HepG2 (cell line): ENCODE measurements around the gene NLRC3. TPM values are rescaled to one million over a fixed set of nuclear protein-coding genes. Genes with fewer than 3 reads are reported as not detected.
"Not testable (repeated sequence)": the region's sequence is repeated elsewhere in the genome, so short reads cannot be mapped to it uniquely, and the experiment has no call there.

Source experiments
- ATAC-seq: fragments of 200-7000 bp; cut with Tn5 transposase; 3 replicates; pipeline ENCODE4 v1.9.1; 2020; ENCODE audit warnings: mild to moderate bottlenecking, moderate library complexity
- BruUV-seq: library from RNA; stranded (reverse); fragments of 400-500 nt; replicated peaks from 2 replicates; lab custom pipeline; 2021; lab: Mats Ljungman, UMichigan
- CTCF ChIA-PET: fragments of 300-600 bp; formaldehyde crosslinking; extraction: SDS; loops from one replicate; lab custom pipeline; 2021; ENCODE audit warnings: low total read pairs, inconsistent platforms, low intra/inter-chr PET ratio; lab: Yijun Ruan, JAX
- POLR2A ChIA-PET: fragments of 350-600 bp; sonication (Branson Sonifier 250); formaldehyde crosslinking; loops from one replicate; lab custom pipeline; 2020; ENCODE audit warnings: antibody characterized with exemption, inconsistent platforms; lab: Yijun Ruan, JAX
- DNase-seq: peaks from one replicate; pipeline ENCODE4 v3.0.0-alpha.2; 2015; ENCODE audit warnings: low spot score
- FAIRE-seq: peaks from 3 replicates; lab custom pipeline; 2011; peaks lifted over from hg19 to GRCh38; lab: Jason Lieb, UNC
- H2AFZ ChIP-seq: one replicate; pipeline ENCODE4 v1.6.1; 2011; ENCODE audit warnings: low read length, inconsistent platforms
- H3K27ac ChIP-seq: fragments of 300-600 bp; 3 replicates; pipeline ENCODE4 v1.8.0; 2011; ENCODE audit warnings: mixed run types, mild to moderate bottlenecking, mixed read lengths, low read length, inconsistent platforms; ENCODE audit not compliant: insufficient read depth; ENCODE audit errors: extremely low read length
- H3K27me3 ChIP-seq, 2 experiments: fragments of 200-600 bp in 1 of 2; 2 replicates in 1 of 2; 3 replicates in 1 of 2; pipeline versions ENCODE4 v1.6.0 to v1.8.0; 2011; ENCODE audit warnings: low read length in 2 of 2, mild to moderate bottlenecking in 2 of 2, moderate library complexity in 2 of 2, inconsistent platforms in 1 of 2; ENCODE audit not compliant: insufficient read depth in 2 of 2, control insufficient read depth in 1 of 2
- H3K36me3 ChIP-seq, 2 experiments: fragments of 200-600 bp in 1 of 2; replicated peaks in 1 of 2; 2 replicates in 1 of 2; 3 replicates in 1 of 2; pipeline versions ENCODE4 v1.5.1 to v1.8.0; 2011; ENCODE audit warnings: low read length in 2 of 2, inconsistent platforms in 1 of 2; ENCODE audit not compliant: insufficient read depth in 2 of 2, control insufficient read depth in 1 of 2
- H3K4me1 ChIP-seq: 2 replicates; pipeline ENCODE4 v1.5.1; 2012; ENCODE audit warnings: low read length, inconsistent platforms; ENCODE audit not compliant: insufficient read depth
- H3K4me2 ChIP-seq: 2 replicates; pipeline ENCODE4 v1.6.0; 2011; ENCODE audit warnings: low read depth, low read length, inconsistent platforms
- H3K4me3 ChIP-seq, 3 experiments: fragments of 200-600 bp in 1 of 3; sonication (generic), shearing (Covaris generic) in 1 of 3; replicated peaks in 1 of 3; 2 replicates each; pipeline ENCODE4 v1.5.1; 2011 to 2016; ENCODE audit warnings: low read length in 3 of 3, inconsistent platforms in 2 of 3, low read depth in 2 of 3, mild to moderate bottlenecking in 2 of 3, control low read depth in 1 of 3, mixed read lengths in 1 of 3; ENCODE audit not compliant: insufficient read depth in 1 of 3
- H3K79me2 ChIP-seq: one replicate; pipeline ENCODE4 v1.6.1; 2011; ENCODE audit warnings: low read length, inconsistent platforms; ENCODE audit not compliant: insufficient read depth
- H3K9ac ChIP-seq: 2 replicates; pipeline ENCODE4 v1.6.0; 2011; ENCODE audit warnings: mild to moderate bottlenecking, low read depth, low read length, inconsistent platforms; ENCODE audit not compliant: insufficient read depth
- H3K9me3 ChIP-seq: 2 replicates; pipeline ENCODE4 v1.5.1; 2012; ENCODE audit warnings: mild to moderate bottlenecking, low read length
- H4K20me1 ChIP-seq: 2 replicates; pipeline ENCODE4 v1.6.0; 2011; ENCODE audit warnings: inconsistent platforms, mild to moderate bottlenecking, low read length, moderate library complexity; ENCODE audit not compliant: insufficient read depth
- CTCF ChIP-seq: sonication (generic); formaldehyde crosslinking; IDR thresholded peaks from 2 replicates; pipeline ENCODE4 v1.5.0; 2020; ENCODE audit warnings: mild to moderate bottlenecking, missing genetic modification reagents, moderate library complexity
- RAD21 ChIP-seq: fragments of 450-650 bp; formaldehyde crosslinking; IDR thresholded peaks from 2 replicates; pipeline ENCODE4 v1.5.0; 2020; ENCODE audit warnings: mild to moderate bottlenecking
- SMC3 ChIP-seq: IDR thresholded peaks from 2 replicates; pipeline ENCODE4 v1.6.1; 2011; ENCODE audit warnings: low read length, improper control_type of control experiment
- STAG1 ChIP-seq: sonication (generic); formaldehyde crosslinking; IDR thresholded peaks from 2 replicates; pipeline ENCODE4 v1.4.0; 2020; ENCODE audit warnings: missing genetic modification reagents
- ZBTB33 ChIP-seq: sonication (generic); formaldehyde crosslinking; IDR thresholded peaks from 2 replicates; pipeline ENCODE4 v1.4.0; 2020; ENCODE audit warnings: missing genetic modification reagents
- ZNF275 ChIP-seq: sonication (generic); formaldehyde crosslinking; IDR thresholded peaks from 2 replicates; pipeline ENCODE4 v1.8.0; 2022; ENCODE audit warnings: missing genetic modification reagents, mild to moderate bottlenecking, inconsistent platforms, borderline replicate concordance
- ZNF549 ChIP-seq: sonication (generic); formaldehyde crosslinking; IDR thresholded peaks from 2 replicates; pipeline ENCODE4 v1.5.0; 2020; ENCODE audit warnings: missing genetic modification reagents
- WGBS: methylation state at CpG from one replicate; pipeline ENCODE4 v1.1.6; 2017; ENCODE audit warnings: low lambda C conversion rate; 5-methylcytosine and 5-hydroxymethylcytosine counted together
- in situ Hi-C: cut with HindIII; loops from 2 replicates; pipeline ENCODE4 v1.10.0; 2017; ENCODE audit warnings: low pct_unique_long_range_greater_than_20kb; ENCODE audit not compliant: extremely low pct_ligation_motif_present
- intact Hi-C: fragments of 100-400 bp; cut with micrococcal nuclease; formaldehyde crosslinking; loops from one replicate; pipeline ENCODE4 v1.10.0; 2022; ENCODE audit not compliant: unreplicated experiment
- polyA plus RNA-seq, 8 experiments: library from polyadenylated mRNA; depleted of rRNA in 3 of 8; stranded (reverse) in 7 of 8; unstranded in 1 of 8; fragments of >200 nt; fragmentation: Illumina TruSeq in 4 of 8; extraction: Trizol in 4 of 8; gene quantifications; 2 replicates each; pipeline versions ENCODE4 v1.2.1 to v1.2.3, GENCODE V29; 2011 to 2016; ENCODE audit warnings: low read depth in 4 of 8, missing spikeins in 1 of 8, mixed read lengths in 1 of 8; ENCODE audit not compliant: insufficient read depth in 1 of 8
- total RNA-seq, 5 experiments: library from RNA; depleted of rRNA; stranded (reverse); fragments of >200 nt; fragmentation: Illumina TruSeq; extraction: Trizol; gene quantifications; 2 replicates each; pipeline ENCODE4 v1.2.3, GENCODE V29; 2016; ENCODE audit warnings: low read depth in 1 of 5

The NLRC3 gene
- total and polyA plus RNA-seq, 2 of the 13 experiments (the other 11 are each of a cell fraction or from before 2014, with no cell fraction given), result not detected

- TF ChIP-seq ZNF275 (CRISPR knock-in tag) (no peak), ZNF549 (CRISPR knock-in tag) (no peak)
These were observed 48.8 kb downstream of the NLRC3 start (continued) for GRCh38 chr16:3528406-3528805.

GRCh38 chr16:3527216-3527829 lies 49.9 kb downstream of the NLRC3 start:
- BruUV-seq, CTCF ChIA-PET, intact Hi-C loops: not testable (repeated sequence)

More at GRCh38 chr16:3527216-3527829, 49.9 kb downstream of the NLRC3 start:
- DNase-seq (peak; percentile 48), FAIRE-seq (peak; percentile 32)
- ATAC-seq, H3K4me3 ChIP-seq, H3K27ac ChIP-seq, in situ Hi-C loops, H3K9me3 ChIP-seq: not testable (repeated sequence)
- peaks cover 10% of the 10 kb centered on the region for H3K4me1 ChIP-seq
- 80% methylated on average over 12 of the region's 12 CpGs for WGBS
- TF ChIP-seq RAD21 (CRISPR knock-in tag) (peak; percentile 68; the same call in 1 of the 2 replicates), SMC3 (peak; percentile 27; the same call in 1 of the 2 replicates), CTCF (CRISPR knock-in tag) (peak; percentile 73), STAG1 (peak; percentile 73), ZBTB33 (CRISPR knock-in tag) (peak; percentile 68; the same call in 1 of the 2 replicates)
- TF ChIP-seq, all 625 proteins: peak for 5; not testable (repeated sequence) for 620
- H3K9ac ChIP-seq, H2AFZ ChIP-seq, H3K79me2 ChIP-seq, H3K27me3 ChIP-seq, H4K20me1 ChIP-seq, POLR2A ChIA-PET, H3K4me2 ChIP-seq: not testable (repeated sequence)
- H3K36me3 ChIP-seq, result peaks cover 13 to 33% of the 10 kb centered on the region in 2 experiments
